K562 (cell line): ENCODE data around the gene ACTR3. TPM values are rescaled to one million over a fixed set of nuclear protein-coding genes. Genes with fewer than 3 reads are reported as not detected.
A peak's percentile ranks its signal among the peaks of the same experiment; 100 is the strongest.

Experiments
- ATAC-seq: fragments of 200-7000 bp; cut with Tn5 transposase; 3 replicates; pipeline ENCODE4 v1.9.1; 2020; ENCODE audit warnings: moderate library complexity
- BruUV-seq: library from RNA; stranded (reverse); fragments of 400-500 nt; replicated peaks from 2 replicates; lab custom pipeline; 2021; lab: Mats Ljungman, UMichigan
- CTCF ChIA-PET: fragments of 300-600 bp; formaldehyde crosslinking; extraction: SDS; loops from one replicate; lab custom pipeline; 2021; ENCODE audit warnings: low intra/inter-chr PET ratio; lab: Yijun Ruan, JAX
- POLR2A ChIA-PET: fragments of 300-600, 350-650 bp; sonication (Branson Sonifier 250); formaldehyde crosslinking; extraction: SDS; loops from one replicate; lab custom pipeline; 2021; ENCODE audit warnings: antibody characterized with exemption, inconsistent platforms; lab: Yijun Ruan, JAX
- DNase-seq, 4 experiments: peaks; one replicate each; pipeline versions ENCODE4 v3.0.0 to v3.0.0-alpha.2; 2011 to 2018; ENCODE audit warnings: low spot score in 3 of 4, mixed read lengths in 3 of 4; ENCODE audit errors: extremely low read depth in 1 of 4
- FAIRE-seq: peaks from 2 replicates; lab custom pipeline; 2011; peaks lifted over from hg19 to GRCh38; lab: Jason Lieb, UNC
- H2AFZ ChIP-seq: 2 replicates; pipeline ENCODE4 v1.6.0; 2011; ENCODE audit warnings: low read depth, low read length, control low read depth, inconsistent platforms
- H3K27ac ChIP-seq: fragments of 200-600 bp; 3 replicates; pipeline ENCODE4 v1.8.0; 2011; ENCODE audit warnings: low read depth, mild to moderate bottlenecking, control low read depth, inconsistent platforms, low read length, moderate library complexity, mixed read lengths; ENCODE audit errors: extremely low read depth
- H3K27me3 ChIP-seq, 2 experiments: fragments of 300-600 bp in 1 of 2; 2 replicates in 1 of 2; 3 replicates in 1 of 2; pipeline versions ENCODE4 v1.6.0 to v1.8.0; 2011; ENCODE audit warnings: inconsistent platforms in 2 of 2, low read length in 2 of 2, mild to moderate bottlenecking in 1 of 2, mixed read lengths in 1 of 2, moderate library complexity in 1 of 2; ENCODE audit not compliant: control insufficient read depth in 2 of 2, insufficient read depth in 2 of 2
- H3K36me3 ChIP-seq: fragments of 300-600 bp; 3 replicates; pipeline ENCODE4 v1.8.0; 2011; ENCODE audit warnings: mild to moderate bottlenecking, low read length, inconsistent platforms; ENCODE audit not compliant: control insufficient read depth, insufficient read depth
- H3K4me1 ChIP-seq, 2 experiments: fragments of 200-600 bp in 1 of 2; replicated peaks in 1 of 2; 2 replicates in 1 of 2; 3 replicates in 1 of 2; pipeline versions ENCODE4 v1.5.1 to v1.8.0; 2011; ENCODE audit warnings: inconsistent platforms in 2 of 2, low read length in 2 of 2, mild to moderate bottlenecking in 1 of 2, mixed read lengths in 1 of 2, moderate library complexity in 1 of 2; ENCODE audit not compliant: control insufficient read depth in 2 of 2, insufficient read depth in 2 of 2
- H3K4me2 ChIP-seq: 2 replicates; pipeline ENCODE4 v1.6.1; 2011; ENCODE audit warnings: low read length, control low read depth, inconsistent platforms, mixed read lengths; ENCODE audit not compliant: insufficient read depth
- H3K4me3 ChIP-seq: fragments of 200-600 bp; sonication (generic), shearing (Covaris generic); 2 replicates; pipeline ENCODE4 v1.5.1; 2016; ENCODE audit warnings: control low read depth, inconsistent platforms
- H3K79me2 ChIP-seq: fragments of 200-600 bp; 3 replicates; pipeline ENCODE4 v1.8.0; 2011; ENCODE audit warnings: low read length, inconsistent platforms; ENCODE audit not compliant: control insufficient read depth, insufficient read depth
- H3K9ac ChIP-seq, 2 experiments: 2 replicates each; pipeline versions ENCODE4 v1.6.0 to v1.6.1; 2011; ENCODE audit warnings: low read depth in 2 of 2, low read length in 2 of 2, control low read depth in 1 of 2, inconsistent platforms in 1 of 2, mild to moderate bottlenecking in 1 of 2, mixed read lengths in 1 of 2; ENCODE audit not compliant: insufficient read depth in 1 of 2
- H3K9me1 ChIP-seq: one replicate; pipeline ENCODE4 v1.6.0; 2011; ENCODE audit warnings: inconsistent platforms, mild to moderate bottlenecking, low read length, moderate library complexity; ENCODE audit not compliant: control insufficient read depth, insufficient read depth
- H3K9me3 ChIP-seq: replicated peaks from 2 replicates; pipeline ENCODE4 v1.5.1; 2011; ENCODE audit warnings: low read depth, low read length, inconsistent platforms; ENCODE audit not compliant: control insufficient read depth, insufficient read depth
- H4K20me1 ChIP-seq: replicated peaks from 2 replicates; pipeline ENCODE4 v1.6.1; 2011; ENCODE audit warnings: low read length, inconsistent platforms, mixed read lengths; ENCODE audit not compliant: control insufficient read depth, insufficient read depth
- ESRRA ChIP-seq: fragments of 450-650 bp; IDR thresholded peaks from 2 replicates; pipeline ENCODE4 v1.6.1; 2014; ENCODE audit warnings: low read depth, mild to moderate bottlenecking, moderate library complexity, borderline replicate concordance
- THRA ChIP-seq: fragments of 450-650 bp; IDR thresholded peaks from 2 replicates; pipeline ENCODE4 v1.6.1; 2017; ENCODE audit warnings: mild to moderate bottlenecking, moderate library complexity
- ZNF699 ChIP-seq: fragments of 250-450 bp; sonication (Bioruptor Pico); IDR thresholded peaks from 2 replicates; pipeline ENCODE4 v1.8.0; 2021; ENCODE audit warnings: mild to moderate bottlenecking, moderate library complexity; ENCODE audit not compliant: insufficient replicate concordance
- WGBS: fragments of 100-300 bp; shearing (Covaris generic); methylation state at CpG from one replicate; pipeline ENCODE4 v1.1.6; 2016; ENCODE audit warnings: low coverage, mixed read lengths; ENCODE audit not compliant: insufficient coverage; ENCODE audit errors: missing lambda C conversion rate; 5-methylcytosine and 5-hydroxymethylcytosine counted together
- in situ Hi-C: fragments of 300-500 bp; cut with MboI; formaldehyde crosslinking; loops from 4 replicates; pipeline ENCODE4 v1.15.0; 2018; ENCODE audit warnings: inconsistent platforms, mixed read lengths
- intact Hi-C: fragments of 100-400 bp; cut with micrococcal nuclease; formaldehyde crosslinking; loops from 2 replicates; pipeline ENCODE4 v1.14.2; 2022
- polyA plus RNA-seq, 8 experiments: library from polyadenylated mRNA; depleted of rRNA in 4 of 8; stranded (reverse) in 5 of 8; unstranded in 3 of 8; fragments of >200 nt; fragmentation: Nextera tagmentation in 2 of 8; fragmentation: Illumina TruSeq in 1 of 8; extraction: Ambion mirVana in 2 of 8; extraction: Trizol in 1 of 8; gene quantifications; 2 replicates each; pipeline versions ENCODE4 v1.2.1 to v1.2.3, GENCODE V29; 2011 to 2014; ENCODE audit warnings: inconsistent platforms in 1 of 8, missing spikeins in 1 of 8
- total RNA-seq, 7 experiments: library from RNA; depleted of rRNA in 6 of 7; stranded (reverse); fragments of >200 nt in 6 of 7; fragmentation: Illumina TruSeq in 2 of 7; extraction: Trizol in 2 of 7; gene quantifications; 2 replicates each; pipeline versions ENCODE4 v1.2.1 to v1.2.3, GENCODE V29; 2011 to 2021; ENCODE audit warnings: low replicate concordance in 1 of 7

ACTR3 gene
- total and polyA plus RNA-seq, 9 of the 15 experiments (the other 6 are each of a cell fraction or from before 2014, with no cell fraction given) = 49.0 to 354 (median 249) TPM

- peak; percentile 11 for ATAC-seq
- no peak overlapping the region; a peak in 1 of 4 replicates for H3K9ac ChIP-seq
- H4K20me1 ChIP-seq = peaks cover 10% of the 10 kb centered on the region; the same call in 1 of the 2 replicates
- POLR2A ChIA-PET = interaction anchor here (0.6 to 3.5 kb wide), 8 partner anchors 8 to 150 kb away, joined by 3 to 39 read pairs (median 4); partner anchors contain the start of genes ACTR3 and SLC35F5
- TF ChIP-seq ZNF699 (CRISPR knock-in tag) (no peak), THRA (peak; percentile 49; the same call in 1 of the 2 replicates), ESRRA (0 out of 2 replicates have a peak, but pooled peaks have one; percentile 22)
- no peak overlapping the region for H2AFZ ChIP-seq
- no peaks in the 10 kb centered on the region for H3K9me3 ChIP-seq
- FAIRE-seq = no peak
- BruUV-seq = no TSS peak
- CTCF ChIA-PET = no interaction called here
- peaks cover 100% of the 10 kb centered on the region for H3K79me2 ChIP-seq
- 73% methylated on average over 2 of the region's 2 CpGs for WGBS
- H3K27me3 ChIP-seq = no peaks in the 10 kb centered on the region
- H3K4me2 ChIP-seq = no peak overlapping the region
- H3K4me3 ChIP-seq = no peak overlapping the region
- in situ Hi-C loops = no loop called here
- no peak for DNase-seq
- no peak overlapping the region for H3K27ac ChIP-seq
- no peaks in the 10 kb centered on the region for H3K9me1 ChIP-seq
- peaks cover 16% of the 10 kb centered on the region; the same call in 2 of the 3 replicates for H3K36me3 ChIP-seq
- H3K4me1 ChIP-seq = peaks cover 14 to 15% of the 10 kb centered on the region in 2 experiments; a peak in 4 of 5 replicates
- intact Hi-C loops = no loop called here
Observed at GRCh38 chr2:113907297-113907696, 17.4 kb downstream of the ACTR3 start.
